HFFc6 (cell line): Measurements from ENCODE around the gene SPRR1A. TPM values are rescaled to one million over a fixed set of nuclear protein-coding genes. Genes with fewer than 3 reads are reported as not detected.
"Not testable (repeated sequence)": the region's sequence is repeated elsewhere in the genome, so short reads cannot be mapped to it uniquely, and the experiment has no call there.

Experiments used
- DNase-seq: peaks from one replicate; pipeline ENCODE4 v3.0.0-alpha.2; 2018
- H3K27ac Mint-ChIP-seq: 2 replicates; pipeline ENCODE4 v1.8.0; 2020; ENCODE audit warnings: mild to moderate bottlenecking, mixed read lengths
- H3K27me3 Mint-ChIP-seq: 2 replicates; pipeline ENCODE4 v1.8.0; 2021; ENCODE audit warnings: mild to moderate bottlenecking, moderate library complexity, mixed read lengths; ENCODE audit not compliant: insufficient read depth
- H3K36me3 Mint-ChIP-seq: 2 replicates; pipeline ENCODE4 v1.8.0; 2021; ENCODE audit warnings: low read depth, mixed read lengths
- H3K4me1 Mint-ChIP-seq: 2 replicates; pipeline ENCODE4 v1.8.0; 2020; ENCODE audit warnings: low read depth, mixed read lengths
- H3K4me3 Mint-ChIP-seq: 2 replicates; pipeline ENCODE4 v1.8.0; 2020; ENCODE audit warnings: mild to moderate bottlenecking, moderate library complexity, mixed read lengths
- H3K9me3 Mint-ChIP-seq: 2 replicates; pipeline ENCODE4 v1.8.0; 2020; ENCODE audit warnings: mild to moderate bottlenecking, mixed read lengths
- total RNA-seq, 6 experiments: library from RNA; stranded (reverse); fragmentation: NEBNext Ultra II Directional; extraction: Animal tissue kit (Norgen Biotek cat#: 25700); gene quantifications; 2 replicates in 1 of 6; 3 replicates in 5 of 6; pipeline ENCODE4 v1.2.3, GENCODE V29; 2021
- TF ChIP-seq, protein P1 (sequence below): fragments of 200-600 bp; sonication (generic); IDR thresholded peaks from 2 replicates; pipeline ENCODE4 v1.5.0; 2021; ENCODE audit warnings: antibody characterized with exemption, mild to moderate bottlenecking

The SPRR1A gene
- total RNA-seq, 6 experiments from 2014 or later = not detected

DNA sequence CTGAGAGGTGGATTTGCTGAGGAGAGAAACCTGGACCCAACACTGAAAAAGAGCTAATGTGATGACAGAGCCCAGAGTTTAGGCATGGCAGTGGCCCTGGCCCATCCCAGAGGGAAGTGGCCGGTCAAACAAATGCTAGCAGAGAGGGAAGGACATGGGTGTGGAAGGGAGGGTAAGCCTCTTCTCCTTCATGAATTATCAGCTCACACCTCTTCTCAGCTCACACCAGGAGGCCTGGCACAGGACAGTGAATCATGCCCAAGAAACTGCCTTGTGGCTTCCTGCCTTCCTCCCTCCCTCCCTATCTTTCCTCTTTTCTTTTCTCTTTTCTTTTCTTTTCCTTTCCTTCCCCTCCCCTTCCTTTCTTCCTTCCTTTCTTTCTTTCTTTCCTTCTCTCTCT is 16.4 kb downstream of the SPRR1A start:
- Mint-ChIP-seq H3K4me3 (no peak overlapping the region), H3K27ac (no peak overlapping the region), H3K4me1 (no peaks in the 10 kb centered on the region), H3K36me3 (no peaks in the 10 kb centered on the region), H3K9me3 (peaks cover 41% of the 10 kb centered on the region), H3K27me3 (peaks cover 1% of the 10 kb centered on the region)
- TF ChIP-seq, protein P1, sequence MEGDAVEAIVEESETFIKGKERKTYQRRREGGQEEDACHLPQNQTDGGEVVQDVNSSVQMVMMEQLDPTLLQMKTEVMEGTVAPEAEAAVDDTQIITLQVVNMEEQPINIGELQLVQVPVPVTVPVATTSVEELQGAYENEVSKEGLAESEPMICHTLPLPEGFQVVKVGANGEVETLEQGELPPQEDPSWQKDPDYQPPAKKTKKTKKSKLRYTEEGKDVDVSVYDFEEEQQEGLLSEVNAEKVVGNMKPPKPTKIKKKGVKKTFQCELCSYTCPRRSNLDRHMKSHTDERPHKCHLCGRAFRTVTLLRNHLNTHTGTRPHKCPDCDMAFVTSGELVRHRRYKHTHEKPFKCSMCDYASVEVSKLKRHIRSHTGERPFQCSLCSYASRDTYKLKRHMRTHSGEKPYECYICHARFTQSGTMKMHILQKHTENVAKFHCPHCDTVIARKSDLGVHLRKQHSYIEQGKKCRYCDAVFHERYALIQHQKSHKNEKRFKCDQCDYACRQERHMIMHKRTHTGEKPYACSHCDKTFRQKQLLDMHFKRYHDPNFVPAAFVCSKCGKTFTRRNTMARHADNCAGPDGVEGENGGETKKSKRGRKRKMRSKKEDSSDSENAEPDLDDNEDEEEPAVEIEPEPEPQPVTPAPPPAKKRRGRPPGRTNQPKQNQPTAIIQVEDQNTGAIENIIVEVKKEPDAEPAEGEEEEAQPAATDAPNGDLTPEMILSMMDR = no peak
- DNase-seq = no peak

DNA sequence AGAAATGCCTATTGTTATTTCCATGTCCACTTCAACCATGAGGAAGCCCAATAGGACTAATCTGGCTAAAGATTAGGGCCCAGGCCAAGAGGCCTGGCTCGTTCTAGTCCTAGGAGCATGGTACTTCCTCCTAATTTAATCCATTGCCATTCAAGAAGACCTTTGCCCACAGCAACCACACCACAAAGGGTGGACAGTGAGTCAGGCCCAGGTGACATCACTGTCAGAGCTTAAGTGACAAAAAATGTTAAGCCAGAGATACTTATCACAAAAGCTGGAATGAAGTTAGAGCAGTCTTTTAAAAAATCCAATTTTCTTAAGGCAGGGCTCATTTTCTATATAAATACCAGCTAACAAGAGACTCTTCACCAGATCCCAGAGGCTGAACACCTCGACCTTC is 17.5 kb downstream of the SPRR1A start, which contains the start of gene SPRR3:
Gene SPRR3, plus strand, starts transcription at position 368 of the 400 bp plus-strand sequence. CDS start 1,272 bp downstream, outside the sequence.
- Mint-ChIP-seq H3K9me3 (peaks cover 42% of the 10 kb centered on the region), H3K36me3 (no peaks in the 10 kb centered on the region), H3K4me3 (no peak within 1 kb of the TSS), H3K27me3 (peaks cover 1% of the 10 kb centered on the region; the same call in 1 of the 2 replicates), H3K4me1 (no peaks in the 10 kb centered on the region), H3K27ac (no peak within 1 kb of the TSS)
- TF ChIP-seq, protein P1 = no peak
- DNase-seq = no peak

DNA sequence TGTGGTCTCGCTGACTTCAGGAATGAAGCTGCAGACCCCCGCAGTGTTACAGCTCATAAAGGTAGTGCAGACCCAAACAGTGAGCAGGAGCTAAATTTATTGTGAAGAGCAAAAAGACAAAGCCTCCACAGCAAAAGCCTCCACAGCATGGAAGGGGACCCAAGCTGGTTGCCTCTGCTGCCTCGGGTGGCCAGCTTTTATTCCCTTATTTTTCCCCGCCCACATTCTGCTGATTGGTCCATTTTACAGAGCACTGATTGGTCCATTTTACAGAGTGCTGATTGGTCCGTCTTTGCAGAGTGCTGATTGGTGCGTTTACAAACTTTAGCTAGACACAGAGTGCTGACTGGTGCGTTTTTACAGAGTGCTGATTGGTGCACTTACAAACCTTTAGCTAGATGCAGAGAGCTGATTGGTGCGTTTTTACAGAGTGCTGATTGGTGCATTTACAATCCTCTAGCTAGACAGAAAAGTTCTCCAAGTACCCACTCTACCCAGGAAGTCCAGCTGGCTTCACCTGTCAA is 27.4 kb downstream of the SPRR1A start:
- H3K4me1 Mint-ChIP-seq, H3K36me3 Mint-ChIP-seq, H3K27me3 Mint-ChIP-seq, H3K9me3 Mint-ChIP-seq, DNase-seq, H3K27ac Mint-ChIP-seq, H3K4me3 Mint-ChIP-seq: not testable (repeated sequence)

- not testable (repeated sequence) for H3K4me1 Mint-ChIP-seq, DNase-seq, H3K4me3 Mint-ChIP-seq, H3K27ac Mint-ChIP-seq, H3K27me3 Mint-ChIP-seq, H3K36me3 Mint-ChIP-seq
- H3K9me3 Mint-ChIP-seq = peaks cover 11% of the 10 kb centered on the region
Observed at GRCh38 chr1:153021829-153022228, 37.9 kb downstream of the SPRR1A start.

- peaks cover 11% of the 10 kb centered on the region for H3K9me3 Mint-ChIP-seq
- not testable (repeated sequence) for DNase-seq, H3K4me3 Mint-ChIP-seq, H3K36me3 Mint-ChIP-seq, H3K4me1 Mint-ChIP-seq, H3K27me3 Mint-ChIP-seq, H3K27ac Mint-ChIP-seq
Observed at GRCh38 chr1:153022340-153022739, 38.5 kb downstream of the SPRR1A start.

GRCh38 chr1:153023109-153023508 is 39.2 kb downstream of the SPRR1A start:
- TF ChIP-seq, protein P1 = no peak
- Mint-ChIP-seq H3K27me3 (no peaks in the 10 kb centered on the region; the same call in 1 of the 2 replicates), H3K9me3 (peaks cover 8% of the 10 kb centered on the region; the same call in 1 of the 2 replicates), H3K36me3 (no peaks in the 10 kb centered on the region), H3K4me1 (no peaks in the 10 kb centered on the region), H3K4me3 (no peak overlapping the region), H3K27ac (no peak overlapping the region)
- no peak for DNase-seq

GRCh38 chr1:153024413-153024812 is 40.5 kb downstream of the SPRR1A start:
- Mint-ChIP-seq H3K4me1 (no peaks in the 10 kb centered on the region), H3K36me3 (no peaks in the 10 kb centered on the region), H3K27me3 (no peaks in the 10 kb centered on the region; the same call in none of the 2 replicates), H3K27ac (no peak overlapping the region), H3K4me3 (no peak overlapping the region), H3K9me3 (peaks cover 15% of the 10 kb centered on the region; the same call in 1 of the 2 replicates)
- DNase-seq = no peak
- TF ChIP-seq, protein P1 = no peak
